ENCODE results near the gene TMC1. TPM values are rescaled to one million over a fixed set of nuclear protein-coding genes. Genes with fewer than 3 reads are reported as not detected.

TMC1 gene
- polyA plus RNA-seq, 3 donors: 0.16 to 0.55 (median 0.40) TPM

DNA sequence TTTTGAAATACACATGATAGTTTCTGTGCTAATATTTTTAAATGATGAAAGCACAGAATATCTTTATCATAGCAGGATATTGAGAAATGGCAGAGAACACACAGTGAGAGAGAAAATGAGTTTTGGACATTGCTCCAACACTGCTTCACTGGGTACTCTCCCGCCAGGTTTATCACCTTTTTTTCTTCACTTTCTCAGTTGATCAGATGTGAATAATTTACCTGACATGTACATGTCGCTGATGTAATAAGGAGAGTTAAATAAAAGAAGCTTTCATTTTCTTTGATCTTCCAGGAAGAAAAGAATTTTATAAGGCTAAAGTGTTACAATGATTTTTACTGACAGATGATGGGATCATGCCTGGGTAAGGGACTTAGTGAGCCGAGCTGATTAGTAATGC, 297.0 kb downstream of the TMC1 start:
- WGBS (ENCODE audit: insufficient coverage): 100% methylated on average over 1 of the region's 3 CpGs
- H3K9me3 Mint-ChIP-seq: no peaks in the 10 kb centered on the region
- Histone ChIP-seq H3K27me3 (ENCODE audit: control insufficient read depth in 2 of 2, insufficient read depth in 2 of 2, low read length in 2 of 2) (peaks cover 0 to 2% of the 10 kb centered on the region in 2 donors), H3K9ac (ENCODE audit: insufficient read depth, low read length, poor library complexity, severe bottlenecking) (no peak overlapping the region), H4K20me1 (ENCODE audit: insufficient read depth, low read length) (no peaks in the 10 kb centered on the region), H3K36me3 (replicated peaks in 1 of 2; ENCODE audit: control insufficient read depth in 1 of 2, insufficient read depth in 2 of 2, low read length in 2 of 2) (no peaks in the 10 kb centered on the region), H3K4me3 (replicated peaks in 1 of 3; ENCODE audit: low read depth in 2 of 3, low read length in 3 of 3) (no peak overlapping the region), H3K4me1 (ENCODE audit: control insufficient read depth in 1 of 2, insufficient read depth in 2 of 2, low read length in 2 of 2) (no peaks in the 10 kb centered on the region), H3K4me2 (replicated peaks; ENCODE audit: extremely low read depth, low read length, poor library complexity, severe bottlenecking) (no peak overlapping the region), H3K79me2 (ENCODE audit: insufficient read depth, low read length) (no peaks in the 10 kb centered on the region), H3K27ac (ENCODE audit: low read depth in 1 of 2, low read length in 2 of 2) (no peak overlapping the region), H2AFZ (ENCODE audit: insufficient read depth, low read depth, low read length, poor library complexity, severe bottlenecking) (no peak overlapping the region), H3K9me3 (replicated peaks in 1 of 2; ENCODE audit: control insufficient read depth in 1 of 2, insufficient read depth in 1 of 2, low read length in 2 of 2) (no peaks in the 10 kb centered on the region)
- no peak overlapping the region for H3K4me3 Mint-ChIP-seq
- no peak for DNase-seq
- H3K4me1 Mint-ChIP-seq: peaks cover 4% of the 10 kb centered on the region
- intact Hi-C loops (cut with micrococcal nuclease): no loop called here
- peaks cover 1 to 6% (median 1%) of the 10 kb centered on the region in 3 donors for H3K27me3 Mint-ChIP-seq (ENCODE audit: low read depth in 3 of 3)
- no peak overlapping the region for H3K27ac Mint-ChIP-seq
- TF ChIP-seq, protein P1, sequence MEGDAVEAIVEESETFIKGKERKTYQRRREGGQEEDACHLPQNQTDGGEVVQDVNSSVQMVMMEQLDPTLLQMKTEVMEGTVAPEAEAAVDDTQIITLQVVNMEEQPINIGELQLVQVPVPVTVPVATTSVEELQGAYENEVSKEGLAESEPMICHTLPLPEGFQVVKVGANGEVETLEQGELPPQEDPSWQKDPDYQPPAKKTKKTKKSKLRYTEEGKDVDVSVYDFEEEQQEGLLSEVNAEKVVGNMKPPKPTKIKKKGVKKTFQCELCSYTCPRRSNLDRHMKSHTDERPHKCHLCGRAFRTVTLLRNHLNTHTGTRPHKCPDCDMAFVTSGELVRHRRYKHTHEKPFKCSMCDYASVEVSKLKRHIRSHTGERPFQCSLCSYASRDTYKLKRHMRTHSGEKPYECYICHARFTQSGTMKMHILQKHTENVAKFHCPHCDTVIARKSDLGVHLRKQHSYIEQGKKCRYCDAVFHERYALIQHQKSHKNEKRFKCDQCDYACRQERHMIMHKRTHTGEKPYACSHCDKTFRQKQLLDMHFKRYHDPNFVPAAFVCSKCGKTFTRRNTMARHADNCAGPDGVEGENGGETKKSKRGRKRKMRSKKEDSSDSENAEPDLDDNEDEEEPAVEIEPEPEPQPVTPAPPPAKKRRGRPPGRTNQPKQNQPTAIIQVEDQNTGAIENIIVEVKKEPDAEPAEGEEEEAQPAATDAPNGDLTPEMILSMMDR (IDR thresholded peaks at IDR 0.05): no peak
- no peaks in the 10 kb centered on the region for H3K36me3 Mint-ChIP-seq

GRCh38 chr9:72823971-72824370, 302.6 kb downstream of the TMC1 start:
- no peaks in the 10 kb centered on the region for H3K4me1 ChIP-seq (ENCODE audit: control insufficient read depth in 1 of 2, insufficient read depth in 2 of 2, low read length in 2 of 2)
- H3K4me3 ChIP-seq (replicated peaks in 1 of 3; ENCODE audit: low read depth in 2 of 3, low read length in 3 of 3): no peak overlapping the region
- WGBS (ENCODE audit: insufficient coverage): 85% methylated on average over 5 of the region's 5 CpGs
- H3K4me2 ChIP-seq (replicated peaks; ENCODE audit: extremely low read depth, low read length, poor library complexity, severe bottlenecking): no peak overlapping the region
- H3K27ac Mint-ChIP-seq: no peak overlapping the region
- peaks cover 1 to 3% (median 1%) of the 10 kb centered on the region in 3 donors for H3K27me3 Mint-ChIP-seq (ENCODE audit: low read depth in 3 of 3)
- no peak overlapping the region for H3K4me3 Mint-ChIP-seq
- TF ChIP-seq, protein P1 (IDR thresholded peaks at IDR 0.05): no peak
- no peak for DNase-seq
- no peaks in the 10 kb centered on the region for H4K20me1 ChIP-seq (ENCODE audit: insufficient read depth, low read length)
- no peaks in the 10 kb centered on the region for H3K36me3 Mint-ChIP-seq
- peaks cover 9% of the 10 kb centered on the region for H3K4me1 Mint-ChIP-seq
- H3K9me3 Mint-ChIP-seq: no peaks in the 10 kb centered on the region
- no peaks in the 10 kb centered on the region for H3K79me2 ChIP-seq (ENCODE audit: insufficient read depth, low read length)
- H3K27ac ChIP-seq (ENCODE audit: low read depth in 1 of 2, low read length in 2 of 2): no peak overlapping the region
- no peak overlapping the region for H2AFZ ChIP-seq (ENCODE audit: insufficient read depth, low read depth, low read length, poor library complexity, severe bottlenecking)
- H3K9me3 ChIP-seq (replicated peaks in 1 of 2; ENCODE audit: control insufficient read depth in 1 of 2, insufficient read depth in 1 of 2, low read length in 2 of 2): no peaks in the 10 kb centered on the region
- intact Hi-C loops (cut with micrococcal nuclease): loop anchor here in 1 of 2 donors (2.0 to 10.0 kb wide), 2 partner anchors 543 to 789 kb away; no protein-coding TSS in a partner anchor
- no peak overlapping the region for H3K9ac ChIP-seq (ENCODE audit: insufficient read depth, low read length, poor library complexity, severe bottlenecking)
- H3K36me3 ChIP-seq (replicated peaks in 1 of 2; ENCODE audit: control insufficient read depth in 1 of 2, insufficient read depth in 2 of 2, low read length in 2 of 2): no peaks in the 10 kb centered on the region
- H3K27me3 ChIP-seq (ENCODE audit: control insufficient read depth in 2 of 2, insufficient read depth in 2 of 2, low read length in 2 of 2): peaks cover 0 to 2% of the 10 kb centered on the region in 2 donors
